Activated CD4-positive, alpha-beta T cell treated with anti-CD3 and anti-CD28 coated beads for 36 hours (primary cell): Measurements from ENCODE around the gene FAM120C. TPM values are rescaled to one million over a fixed set of nuclear protein-coding genes. Genes with fewer than 3 reads are reported as not detected.
A peak's percentile ranks its signal among the peaks of the same experiment; 100 is the strongest.

ENCODE experiments used
- ATAC-seq: fragments of 200-7000 bp; cut with Tn5 transposase; one replicate; pipeline ENCODE4 v1.10.0; 2021; ENCODE audit warnings: mild to moderate bottlenecking, moderate library complexity
- CTCF ChIA-PET: fragments of 350-600 bp; sonication (Branson Sonifier 250); formaldehyde crosslinking; loops from one replicate; lab custom pipeline; 2021; ENCODE audit warnings: antibody characterized with exemption; lab: Charles Lee
- POLR2A ChIA-PET: fragments of 350-600 bp; sonication (Branson Sonifier 250); formaldehyde crosslinking; loops from one replicate; lab custom pipeline; 2021; ENCODE audit warnings: antibody characterized with exemption, inconsistent platforms; lab: Charles Lee
- DNase-seq: peaks from one replicate; pipeline ENCODE4 v3.0.0-alpha.2; 2020
- H3K27ac Mint-ChIP-seq: one replicate; pipeline ENCODE4 v1.8.0; 2021; ENCODE audit warnings: mixed read lengths
- H3K27me3 Mint-ChIP-seq: one replicate; pipeline ENCODE4 v1.8.0; 2021; ENCODE audit warnings: mixed read lengths
- H3K36me3 Mint-ChIP-seq: one replicate; pipeline ENCODE4 v1.8.0; 2021; ENCODE audit warnings: low read depth, mixed read lengths
- H3K4me1 Mint-ChIP-seq: one replicate; pipeline ENCODE4 v1.8.0; 2021; ENCODE audit warnings: mixed read lengths
- H3K4me3 Mint-ChIP-seq: one replicate; pipeline ENCODE4 v1.8.0; 2021; ENCODE audit warnings: mild to moderate bottlenecking, moderate library complexity, mixed read lengths
- H3K9me3 Mint-ChIP-seq: one replicate; pipeline ENCODE4 v1.8.0; 2021; ENCODE audit warnings: low read depth, mixed read lengths
- intact Hi-C, 2 experiments: fragments of 100-400 bp; cut with DNase I in 1 of 2; cut with micrococcal nuclease in 1 of 2; formaldehyde crosslinking; loops; one replicate each; pipeline versions ENCODE4 v1.14.2 to v1.15.1; 2022 to 2024; cut with DNase I, micrococcal nuclease
- total RNA-seq, 2 experiments: library from RNA; stranded (reverse); gene quantifications; one replicate each; pipeline ENCODE4 v1.2.3, GENCODE V29; 2021

The FAM120C gene, protein sequence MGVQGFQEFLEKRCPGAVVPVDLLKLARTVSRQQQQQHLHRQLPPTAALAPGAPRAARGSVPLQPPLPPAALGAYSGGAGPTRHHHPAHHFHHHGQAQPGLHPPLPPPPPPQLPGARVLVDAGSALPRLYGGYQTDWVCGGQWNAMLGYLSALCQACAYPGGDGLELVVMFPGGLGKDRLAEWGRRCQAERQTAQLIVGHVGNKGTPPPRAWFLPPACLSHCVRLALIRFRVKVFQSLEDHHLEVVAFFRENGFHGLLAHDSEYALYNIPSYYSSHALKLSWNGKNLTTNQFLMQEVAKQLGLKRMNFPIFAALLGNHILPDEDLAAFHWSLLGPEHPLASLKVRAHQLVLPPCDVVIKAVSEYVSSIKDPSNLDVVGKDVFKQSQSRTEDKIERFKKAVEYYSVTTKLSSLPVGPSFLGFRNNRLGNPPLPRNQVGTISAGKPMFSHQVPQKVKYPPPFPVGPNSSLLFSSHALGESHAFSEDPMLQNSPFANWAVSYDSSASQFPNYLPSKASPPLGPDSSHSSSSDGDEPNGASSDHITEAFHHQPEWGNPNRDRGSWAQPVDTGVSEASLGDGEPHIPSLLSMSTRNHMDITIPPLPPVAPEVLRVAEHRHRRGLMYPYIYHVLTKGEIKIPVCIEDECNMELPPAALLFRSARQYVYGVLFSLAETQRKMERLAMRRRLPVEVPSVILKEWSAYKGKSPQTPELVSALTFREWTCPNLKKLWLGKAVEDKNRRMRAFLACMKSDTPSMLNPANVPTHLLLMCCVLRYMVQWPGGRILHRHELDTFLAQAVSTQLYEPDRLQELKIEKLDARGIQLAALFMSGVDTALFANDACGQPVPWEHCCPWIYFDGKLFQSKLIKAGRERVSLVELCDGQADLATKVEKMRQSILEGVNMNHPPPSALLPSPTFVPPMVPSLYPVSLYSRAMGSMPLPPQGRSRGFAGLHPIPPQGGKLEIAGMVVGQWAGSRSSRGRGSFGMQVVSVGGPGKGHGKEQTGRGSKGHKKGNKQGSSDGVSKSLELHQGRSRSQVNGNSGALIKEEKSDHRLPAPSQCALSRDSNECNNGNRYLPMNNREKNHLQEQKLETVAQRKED
- total RNA-seq: 1 to 10 TPM; 6.6 to 8.3 TPM

DNA sequence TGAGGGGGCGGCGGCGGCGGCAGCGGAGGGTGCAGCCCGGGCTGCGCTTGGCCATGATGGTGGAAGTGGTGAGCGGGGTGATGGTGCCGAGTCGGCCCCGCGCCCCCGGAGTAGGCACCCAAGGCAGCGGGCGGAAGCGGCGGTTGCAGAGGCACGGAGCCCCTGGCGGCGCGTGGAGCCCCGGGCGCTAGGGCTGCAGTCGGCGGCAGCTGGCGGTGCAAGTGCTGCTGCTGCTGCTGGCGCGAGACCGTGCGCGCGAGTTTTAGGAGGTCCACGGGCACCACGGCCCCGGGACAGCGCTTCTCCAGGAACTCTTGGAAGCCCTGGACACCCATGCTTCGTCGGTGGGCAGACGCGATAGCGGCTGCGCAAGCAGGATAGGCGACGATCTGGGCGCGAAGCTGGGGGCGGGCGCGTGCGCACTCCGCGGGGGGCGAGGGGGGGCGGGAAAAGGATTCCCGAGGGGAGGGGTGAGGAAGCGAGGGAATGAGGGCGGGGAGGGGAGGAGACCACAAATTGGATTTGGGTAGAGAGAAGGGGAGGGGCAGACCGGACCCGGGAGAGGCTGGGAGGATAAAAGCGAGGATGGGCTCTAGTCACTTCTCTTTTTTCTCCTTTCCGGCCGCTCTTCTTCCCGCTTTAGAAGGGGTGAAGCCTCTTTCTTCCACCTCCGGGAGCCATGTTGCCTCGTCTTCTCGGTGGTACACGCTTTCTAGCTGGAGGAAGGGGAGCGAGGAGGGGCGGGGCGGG, at the start of gene FAM120C:
FAM120C (minus strand) TSS at position 391 of the 750 bp plus-strand sequence; CDS start at position 335, 56 bp downstream.
- H3K4me1 Mint-ChIP-seq: peaks cover 39% of the 10 kb centered on the region
- DNase-seq (peak; percentile 80), ATAC-seq (peak; percentile 73)
- ChIA-PET CTCF (interaction anchor here (0.5 to 1.0 kb wide), 2 partner anchors 477 to 591 kb away, joined by 3 read pairs; no protein-coding TSS in a partner anchor), POLR2A (interaction anchor here (0.5 to 1.4 kb wide), 4 partner anchors 138 to 1049 kb away, joined by 3 to 7 read pairs (median 6); partner anchors contain the start of gene PHF8)
- no peaks in the 10 kb centered on the region for H3K27me3 Mint-ChIP-seq
- no peaks in the 10 kb centered on the region for H3K9me3 Mint-ChIP-seq
- peak within 1 kb of the TSS; percentile 87 for H3K27ac Mint-ChIP-seq
- intact Hi-C loops: loop anchor here (1.0 to 10.0 kb wide), 13 partner anchors 139 to 1098 kb away; partner anchors contain the start of genes PHF8 (in 2 of the 2), APEX2 (in 1 of the 2), GNL3L (in 1 of the 2) and RIBC1 (in 1 of the 2)
- peaks cover 21% of the 10 kb centered on the region for H3K36me3 Mint-ChIP-seq
- H3K4me3 Mint-ChIP-seq: peak within 1 kb of the TSS; percentile 81

DNA sequence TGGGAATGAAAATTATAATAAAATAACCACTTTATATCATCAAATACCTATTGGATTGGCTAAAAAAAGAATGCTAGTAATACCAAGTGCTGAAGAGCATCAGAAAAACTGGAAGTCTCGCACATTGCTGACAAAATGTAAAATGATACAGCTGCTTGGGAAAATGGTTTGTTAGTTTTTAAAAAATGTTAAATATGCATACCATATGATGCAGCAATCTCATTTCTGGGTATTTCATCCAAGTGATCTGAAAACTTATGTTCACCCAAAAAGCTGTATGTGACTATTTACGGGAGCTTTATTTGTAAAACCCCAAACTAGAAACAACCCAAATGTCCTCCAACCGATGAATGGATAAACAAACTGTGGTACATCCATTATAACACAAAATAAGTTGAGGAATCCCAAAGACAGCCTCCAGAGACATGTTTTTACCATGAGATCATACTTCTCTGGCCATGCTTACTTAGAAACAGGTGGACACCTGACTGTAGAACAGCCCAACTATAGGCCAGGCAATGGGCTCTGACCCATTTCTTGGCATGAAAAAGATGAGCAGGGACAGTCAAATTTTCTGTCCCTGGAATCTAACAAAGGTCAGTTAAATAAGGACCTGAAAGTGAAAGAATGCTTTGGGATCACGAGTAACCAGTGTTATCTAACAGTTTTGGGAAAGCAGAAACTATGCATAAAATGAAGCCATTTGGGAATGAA, 47.5 kb upstream of the FAM120C start:
- no peak overlapping the region for H3K4me3 Mint-ChIP-seq
- intact Hi-C loops: no loop called here
- H3K27me3 Mint-ChIP-seq: no peaks in the 10 kb centered on the region
- ChIA-PET POLR2A (no interaction called here), CTCF (no interaction called here)
- DNase-seq (no peak), ATAC-seq (no peak)
- H3K27ac Mint-ChIP-seq: no peak overlapping the region
- no peaks in the 10 kb centered on the region for H3K36me3 Mint-ChIP-seq
- H3K9me3 Mint-ChIP-seq: no peaks in the 10 kb centered on the region
- no peaks in the 10 kb centered on the region for H3K4me1 Mint-ChIP-seq

DNA sequence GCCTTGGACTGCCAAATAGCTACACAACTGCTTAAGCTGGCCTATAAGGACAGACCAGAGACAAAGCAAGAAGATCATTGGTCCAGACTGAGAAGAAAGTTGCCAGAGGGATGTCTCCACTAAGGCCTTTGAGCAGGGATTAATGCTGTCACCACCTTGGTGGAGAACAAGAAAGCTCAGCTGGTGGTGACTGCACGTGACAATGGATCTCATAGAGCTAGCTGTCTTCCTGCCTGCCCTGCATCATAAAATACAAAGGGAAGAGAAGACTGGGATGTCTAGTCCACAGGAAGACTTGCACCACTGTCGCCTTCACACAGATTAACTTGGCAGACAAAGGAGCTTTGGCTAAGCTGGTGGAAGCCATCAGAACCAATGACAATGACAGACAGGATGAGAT, 40.5 kb upstream of the FAM120C start:
- Mint-ChIP-seq H3K27me3 (no peaks in the 10 kb centered on the region), H3K4me1 (no peaks in the 10 kb centered on the region), H3K4me3 (no peak overlapping the region), H3K27ac (no peak overlapping the region), H3K9me3 (no peaks in the 10 kb centered on the region), H3K36me3 (no peaks in the 10 kb centered on the region)
- no peak for ATAC-seq
- DNase-seq: no peak
- CTCF ChIA-PET: no interaction called here
- intact Hi-C loops: no loop called here
- POLR2A ChIA-PET: no interaction called here

DNA sequence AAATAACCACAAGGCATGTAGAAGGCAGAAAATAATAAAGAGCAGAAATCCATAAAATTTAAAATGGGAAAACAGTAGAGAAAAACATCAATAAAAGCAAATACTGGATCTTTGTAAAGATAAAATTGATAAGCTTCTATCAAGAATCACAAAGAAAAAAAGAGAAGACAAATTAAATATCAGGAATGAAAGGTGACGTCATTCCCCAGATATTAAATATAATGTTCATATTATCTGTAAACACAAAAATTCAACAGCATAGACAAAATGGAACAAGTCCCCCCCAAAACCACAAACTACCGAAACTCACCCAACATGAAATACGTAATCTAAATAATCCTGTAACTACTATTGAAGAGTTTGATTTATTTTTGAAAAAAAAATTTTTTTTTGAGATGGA, 30.5 kb upstream of the FAM120C start:
- ATAC-seq (no peak), DNase-seq (no peak)
- Mint-ChIP-seq H3K36me3 (no peaks in the 10 kb centered on the region), H3K27me3 (no peaks in the 10 kb centered on the region), H3K4me1 (no peaks in the 10 kb centered on the region), H3K4me3 (no peak overlapping the region), H3K9me3 (no peaks in the 10 kb centered on the region), H3K27ac (no peak overlapping the region)
- POLR2A ChIA-PET: no interaction called here
- CTCF ChIA-PET: interaction anchor here (0.9 kb wide), 1 partner anchor 531 kb away, joined by 5 read pairs; no protein-coding TSS in a partner anchor
- intact Hi-C loops: no loop called here

DNA sequence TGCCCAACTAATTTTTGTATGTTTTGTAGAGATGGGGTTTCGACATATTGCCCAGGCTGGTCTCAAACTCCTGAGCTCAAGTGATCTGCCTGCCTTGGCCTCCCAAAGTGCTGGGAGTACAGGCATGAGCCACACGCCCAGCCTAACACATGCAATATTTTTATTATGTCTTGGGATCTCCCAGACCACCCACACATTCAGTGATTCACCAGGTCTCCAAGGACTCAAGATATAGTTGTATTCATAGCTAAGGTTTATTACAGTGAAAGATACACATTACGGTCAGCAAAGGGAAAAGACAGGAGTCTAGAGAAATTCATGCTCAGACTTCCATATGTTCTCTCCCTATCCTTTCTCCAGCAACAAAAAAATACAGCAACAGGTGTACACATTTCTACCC, 25.5 kb upstream of the FAM120C start:
- ATAC-seq (no peak), DNase-seq (no peak)
- no peaks in the 10 kb centered on the region for H3K27me3 Mint-ChIP-seq
- no peak overlapping the region for H3K27ac Mint-ChIP-seq
- no peaks in the 10 kb centered on the region for H3K36me3 Mint-ChIP-seq
- POLR2A ChIA-PET: interaction anchor here (0.7 kb wide), 1 partner anchor 164 kb away, joined by 3 read pairs; no protein-coding TSS in a partner anchor
- H3K9me3 Mint-ChIP-seq: no peaks in the 10 kb centered on the region
- intact Hi-C loops: no loop called here
- CTCF ChIA-PET: no interaction called here
- H3K4me3 Mint-ChIP-seq: no peak overlapping the region
- no peaks in the 10 kb centered on the region for H3K4me1 Mint-ChIP-seq

DNA sequence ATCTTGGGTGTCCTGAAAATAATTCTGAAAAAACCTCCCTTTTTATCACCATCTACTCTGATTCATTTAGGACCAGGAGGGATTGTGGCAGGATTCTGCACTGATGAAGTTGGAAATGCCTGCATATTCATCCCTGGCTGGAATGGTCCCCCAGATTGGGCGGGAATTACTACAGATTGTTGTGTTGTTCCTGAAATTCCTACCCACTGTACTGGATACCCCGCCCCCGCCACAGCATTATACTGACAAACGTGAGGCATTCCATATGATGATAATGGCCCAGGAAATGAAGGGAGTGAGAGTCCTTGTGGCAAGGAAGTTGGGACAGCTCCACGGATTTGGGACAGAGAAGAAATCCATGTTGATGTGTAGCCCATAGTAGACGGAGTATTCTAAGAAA, 15.2 kb upstream of the FAM120C start:
- intact Hi-C loops: no loop called here
- no peaks in the 10 kb centered on the region for H3K9me3 Mint-ChIP-seq
- ChIA-PET CTCF (no interaction called here), POLR2A (no interaction called here)
- H3K4me3 Mint-ChIP-seq: no peak overlapping the region
- no peak for ATAC-seq
- no peak overlapping the region for H3K27ac Mint-ChIP-seq
- H3K4me1 Mint-ChIP-seq: no peaks in the 10 kb centered on the region
- DNase-seq: no peak
- H3K27me3 Mint-ChIP-seq: peaks cover 3% of the 10 kb centered on the region
- H3K36me3 Mint-ChIP-seq: no peaks in the 10 kb centered on the region

DNA sequence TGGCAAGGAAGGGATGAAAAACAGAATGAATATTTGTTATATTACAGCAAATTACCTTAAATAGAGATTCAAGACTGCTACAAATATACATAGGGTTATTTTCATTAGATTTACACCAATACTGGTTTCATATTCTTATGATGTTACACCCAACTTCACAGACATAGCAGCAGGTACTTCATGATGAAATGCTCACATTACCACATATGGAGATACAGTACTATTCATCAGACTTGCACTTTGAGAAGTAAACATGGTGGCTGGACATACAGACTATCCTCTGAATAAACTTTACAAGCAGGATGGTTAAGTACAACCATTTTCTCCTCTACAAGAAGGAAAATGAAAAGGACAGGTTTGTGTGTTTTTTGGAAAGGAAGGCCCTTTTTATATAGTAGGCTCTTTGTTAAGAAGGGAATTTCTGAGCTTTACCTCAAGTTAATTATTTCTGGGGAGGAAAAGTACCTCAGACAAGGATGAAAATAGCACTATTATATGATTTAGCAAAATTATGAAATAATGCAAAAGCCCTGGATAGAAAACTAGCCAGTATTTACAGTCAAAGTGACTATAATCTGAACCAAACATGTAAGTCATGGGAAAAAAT, 12.0 kb upstream of the FAM120C start:
- Mint-ChIP-seq H3K9me3 (no peaks in the 10 kb centered on the region), H3K27me3 (peaks cover 3% of the 10 kb centered on the region), H3K36me3 (peaks cover 2% of the 10 kb centered on the region), H3K27ac (no peak overlapping the region), H3K4me1 (no peaks in the 10 kb centered on the region), H3K4me3 (no peak overlapping the region)
- ChIA-PET POLR2A (no interaction called here), CTCF (interaction anchor here (1.2 kb wide), 1 partner anchor 168 kb away, joined by 6 read pairs; no protein-coding TSS in a partner anchor)
- intact Hi-C loops: no loop called here
- no peak for ATAC-seq
- DNase-seq: no peak

DNA sequence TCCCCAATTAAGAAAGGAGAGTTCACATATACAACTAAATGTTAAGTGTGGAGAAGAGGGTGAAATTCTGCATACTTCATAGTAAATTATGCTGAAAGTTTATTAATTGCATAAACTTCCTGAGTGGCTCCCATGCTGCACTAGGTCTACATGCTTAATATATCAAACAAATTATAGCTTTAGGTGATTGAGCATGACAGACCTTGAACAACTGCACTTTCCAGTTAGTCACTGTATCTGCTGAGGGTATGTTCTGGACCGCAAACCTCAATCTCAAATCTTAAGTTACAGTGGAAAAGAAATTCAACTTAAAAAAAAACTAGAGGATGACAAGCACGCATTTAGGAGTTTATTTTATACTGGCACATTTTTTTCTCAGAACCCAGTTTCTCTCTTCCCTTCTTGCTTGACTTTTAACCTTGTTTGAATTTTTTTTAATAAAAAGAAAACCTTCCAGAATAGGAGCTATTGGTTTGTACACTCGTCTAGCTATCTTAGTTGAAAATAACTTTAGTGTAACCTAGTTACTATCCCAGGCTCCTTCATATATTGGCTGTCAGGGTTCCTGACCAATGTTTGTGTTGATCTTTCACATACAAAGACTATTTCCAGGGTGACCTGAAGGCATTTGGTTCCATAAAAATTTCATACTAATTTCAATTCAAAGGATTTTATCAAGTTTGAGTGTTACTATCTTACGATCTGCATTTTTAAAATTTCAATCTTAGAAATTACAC, 10.2 kb upstream of the FAM120C start:
- ChIA-PET POLR2A (no interaction called here), CTCF (interaction anchor here (1.4 kb wide), 1 partner anchor 34 kb away, joined by 5 read pairs; no protein-coding TSS in a partner anchor)
- H3K9me3 Mint-ChIP-seq: no peaks in the 10 kb centered on the region
- peaks cover 2% of the 10 kb centered on the region for H3K36me3 Mint-ChIP-seq
- H3K4me1 Mint-ChIP-seq: no peaks in the 10 kb centered on the region
- no peak overlapping the region for H3K4me3 Mint-ChIP-seq
- H3K27ac Mint-ChIP-seq: no peak overlapping the region
- no peaks in the 10 kb centered on the region for H3K27me3 Mint-ChIP-seq
- DNase-seq: no peak
- intact Hi-C loops: no loop called here
- ATAC-seq: no peak

DNA sequence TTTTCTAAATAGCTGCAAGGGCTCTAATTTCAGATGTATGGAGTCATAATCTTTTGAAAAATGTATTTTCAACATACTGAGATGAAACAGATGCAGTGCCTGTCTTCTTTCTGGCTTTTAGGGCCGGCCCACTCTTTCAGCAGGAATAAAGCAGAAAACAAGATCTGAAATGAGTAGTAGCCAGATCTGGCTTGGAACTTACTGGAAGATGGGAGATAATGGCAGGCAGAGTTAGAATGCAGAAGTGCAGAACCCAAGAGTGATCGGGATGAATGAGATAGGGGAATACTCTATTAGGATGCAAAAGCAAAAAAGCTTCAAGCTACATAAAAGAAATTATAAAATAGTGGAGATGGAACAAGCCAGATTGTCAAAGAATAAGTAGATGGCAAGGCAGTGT, 1.4 kb upstream of the FAM120C start:
- CTCF ChIA-PET: no interaction called here
- peaks cover 27% of the 10 kb centered on the region for H3K4me1 Mint-ChIP-seq
- POLR2A ChIA-PET: interaction anchor here (0.6 kb wide), 1 partner anchor 767 kb away, joined by 3 read pairs; no protein-coding TSS in a partner anchor

More for the DNA sequence above, 1.4 kb upstream of the FAM120C start:
- Mint-ChIP-seq H3K9me3 (no peaks in the 10 kb centered on the region), H3K36me3 (peaks cover 21% of the 10 kb centered on the region), H3K4me3 (no peak overlapping the region), H3K27me3 (no peaks in the 10 kb centered on the region), H3K27ac (no peak overlapping the region)
- DNase-seq (no peak), ATAC-seq (no peak)
- intact Hi-C loops: loop anchor here in 1 of 2 experiments (5.0 to 10.0 kb wide), 3 partner anchors 470 to 1100 kb away; partner anchors contain the start of genes RIBC1, SMC1A and TSPYL2
